Ovary (tissue), 9 donors: ENCODE measurements around the gene IQCN. TPM values are rescaled to one million over a fixed set of nuclear protein-coding genes. Genes with fewer than 3 reads are reported as not detected.

Experiments
- DNase-seq, 5 donors: peaks; one replicate each; pipeline ENCODE4 v3.0.0-alpha.2; 2019 to 2020
- H3K27ac ChIP-seq, 2 donors: fragments of 200-600 bp; one replicate each; pipeline versions ENCODE4 v1.5.1 to v1.8.0; 2019 to 2022
- H3K27me3 ChIP-seq: fragments of 200-600 bp; one replicate; pipeline ENCODE4 v1.8.0; 2022
- H3K36me3 ChIP-seq: fragments of 200-600 bp; sonication (generic); one replicate; pipeline ENCODE4 v1.5.1; 2019
- H3K4me1 ChIP-seq: one replicate; pipeline ENCODE4 v1.8.1; 2013; ENCODE audit warnings: mild to moderate bottlenecking, moderate library complexity; ENCODE audit not compliant: insufficient read depth
- H3K4me3 ChIP-seq: fragments of 200-600 bp; sonication (generic); one replicate; pipeline ENCODE4 v1.5.1; 2017
- H3K9me3 ChIP-seq, 2 donors: fragments of 200-600 bp in 1 of 2; sonication (generic) in 1 of 2; one replicate each; pipeline versions ENCODE4 v1.5.1 to v1.8.1; 2013 to 2019; ENCODE audit warnings: mild to moderate bottlenecking in 1 of 2, moderate library complexity in 1 of 2
- EP300 ChIP-seq: sonication (generic); formaldehyde crosslinking; IDR thresholded peaks from one replicate; pipeline ENCODE4 v1.6.1; 2017; ENCODE audit warnings: antibody characterized with exemption
- POLR2A ChIP-seq: fragments of 450-650 bp; IDR thresholded peaks from one replicate; pipeline ENCODE4 v1.6.1; 2017; ENCODE audit warnings: antibody characterized with exemption, mild to moderate bottlenecking, moderate library complexity
- WGBS, 3 donors: extraction: QIAGEN DNeasy Blood & Tissue Kit in 1 of 3; methylation state at CpG; one replicate each; pipeline versions ENCODE4 v1.1.5 to v1.1.7; 2013 to 2017; 5-methylcytosine and 5-hydroxymethylcytosine counted together
- intact Hi-C, 4 donors: fragments of 100-400 bp; cut with DNase I; formaldehyde crosslinking; loops; one replicate each; pipeline versions ENCODE4 v1.11.0 to v1.15.1; 2022 to 2023
- polyA plus RNA-seq, 2 donors: library from polyadenylated mRNA; stranded (reverse); fragments of 200-250 nt in 1 of 2; fragments of 350-450 nt in 1 of 2; fragmentation: Illumina TruSeq in 1 of 2; extraction: RNeasy Lipid Tissue Mini Kit (QIAGEN cat#74804) in 1 of 2; gene quantifications; one replicate each; pipeline ENCODE4 v1.2.3, GENCODE V29; 2013 to 2014
- total RNA-seq, 7 donors: library from RNA; depleted of rRNA in 2 of 7; stranded (reverse); fragments of >200 nt in 2 of 7; fragmentation: NEBNext Ultra II Directional in 3 of 7; extraction: Animal tissue kit (Norgen Biotek cat#: 25700) in 3 of 7; gene quantifications; one replicate each; pipeline versions ENCODE4 v1.1.0 to v1.2.4, GENCODE V29; 2016 to 2023
- TF ChIP-seq, protein P1 (sequence below), 3 donors: fragments of 450-650 bp in 2 of 3; fragments of 200-600 bp in 1 of 3; IDR thresholded peaks; one replicate each; pipeline versions ENCODE4 v1.5.1 to v1.8.0; 2016 to 2022; ENCODE audit warnings: antibody characterized with exemption in 3 of 3, mild to moderate bottlenecking in 1 of 3
- donor health status: DM: no; HTN: no; CAD: no; lungs with moderate emphysema.
- donor health status: DM: no; HTN: no; CAD: no.
- donor health status: Bipolar disorder and iron deficiency.
- donor health status: DM: yes; HTN: yes; CAD: no.
- donor health status: DM: no; HTN: no; CAD: no.
- donor health status: DM: yes; HTN: yes; CAD: no.

IQCN gene
- total and polyA plus RNA-seq, 9 donors: 2.5 to 18.4 (median 10.8) TPM

DNA sequence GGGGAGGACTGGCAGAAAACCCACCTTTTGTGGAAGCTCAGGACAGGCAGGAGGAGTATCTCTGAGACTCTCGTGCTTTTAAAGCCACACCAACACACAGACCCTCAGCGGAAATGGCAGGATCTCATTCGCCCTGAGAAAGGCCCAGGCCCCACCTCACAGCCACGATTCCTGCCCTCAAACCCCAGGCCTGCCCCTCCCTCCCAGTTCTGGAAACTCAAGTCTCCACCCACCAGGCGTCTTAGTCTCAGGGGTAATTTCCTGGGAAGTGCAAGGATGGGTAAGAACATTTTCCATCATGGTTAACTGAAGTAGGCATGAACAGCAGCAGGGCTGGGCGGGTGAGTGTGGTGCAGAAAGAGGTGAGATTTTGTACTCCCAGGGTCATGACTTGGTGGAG, 40.1 kb downstream of the IQCN start:
- H3K27ac ChIP-seq: no peak overlapping the region
- no peak for DNase-seq
- H3K4me3 ChIP-seq: no peak overlapping the region
- WGBS, 3 donors: 22 to 30% (median 25%) methylated on average over 6 of the region's 6 CpGs
- TF ChIP-seq, protein P1, sequence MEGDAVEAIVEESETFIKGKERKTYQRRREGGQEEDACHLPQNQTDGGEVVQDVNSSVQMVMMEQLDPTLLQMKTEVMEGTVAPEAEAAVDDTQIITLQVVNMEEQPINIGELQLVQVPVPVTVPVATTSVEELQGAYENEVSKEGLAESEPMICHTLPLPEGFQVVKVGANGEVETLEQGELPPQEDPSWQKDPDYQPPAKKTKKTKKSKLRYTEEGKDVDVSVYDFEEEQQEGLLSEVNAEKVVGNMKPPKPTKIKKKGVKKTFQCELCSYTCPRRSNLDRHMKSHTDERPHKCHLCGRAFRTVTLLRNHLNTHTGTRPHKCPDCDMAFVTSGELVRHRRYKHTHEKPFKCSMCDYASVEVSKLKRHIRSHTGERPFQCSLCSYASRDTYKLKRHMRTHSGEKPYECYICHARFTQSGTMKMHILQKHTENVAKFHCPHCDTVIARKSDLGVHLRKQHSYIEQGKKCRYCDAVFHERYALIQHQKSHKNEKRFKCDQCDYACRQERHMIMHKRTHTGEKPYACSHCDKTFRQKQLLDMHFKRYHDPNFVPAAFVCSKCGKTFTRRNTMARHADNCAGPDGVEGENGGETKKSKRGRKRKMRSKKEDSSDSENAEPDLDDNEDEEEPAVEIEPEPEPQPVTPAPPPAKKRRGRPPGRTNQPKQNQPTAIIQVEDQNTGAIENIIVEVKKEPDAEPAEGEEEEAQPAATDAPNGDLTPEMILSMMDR (IDR thresholded peaks at IDR 0.05): no peak
- intact Hi-C loops: no loop called here
- H3K9me3 ChIP-seq: peaks cover 0 to 9% of the 10 kb centered on the region in 2 donors
- H3K36me3 ChIP-seq: no peaks in the 10 kb centered on the region
- H3K27me3 ChIP-seq: no peaks in the 10 kb centered on the region
- H3K4me1 ChIP-seq: peaks cover 2% of the 10 kb centered on the region

- Histone ChIP-seq H3K9me3 (peaks cover 0 to 9% of the 10 kb centered on the region in 2 donors), H3K4me3 (no peak overlapping the region), H3K36me3 (no peaks in the 10 kb centered on the region), H3K27ac (no peak overlapping the region), H3K27me3 (no peaks in the 10 kb centered on the region), H3K4me1 (peaks cover 2% of the 10 kb centered on the region)
- intact Hi-C loops: no loop called here
- TF ChIP-seq, protein P1 (IDR thresholded peaks at IDR 0.05): no peak
- TF ChIP-seq POLR2A: no peak
- no peak for TF ChIP-seq EP300
- DNase-seq: peak in 3 of 5 donors; percentile 28 to 72 (median 57)
- 11 to 19% (median 17%) methylated on average over 36 to 37 of the region's 37 CpGs for WGBS, 3 donors
Observed at GRCh38 chr19:18233224-18233825, 40.9 kb downstream of the IQCN start.

DNA sequence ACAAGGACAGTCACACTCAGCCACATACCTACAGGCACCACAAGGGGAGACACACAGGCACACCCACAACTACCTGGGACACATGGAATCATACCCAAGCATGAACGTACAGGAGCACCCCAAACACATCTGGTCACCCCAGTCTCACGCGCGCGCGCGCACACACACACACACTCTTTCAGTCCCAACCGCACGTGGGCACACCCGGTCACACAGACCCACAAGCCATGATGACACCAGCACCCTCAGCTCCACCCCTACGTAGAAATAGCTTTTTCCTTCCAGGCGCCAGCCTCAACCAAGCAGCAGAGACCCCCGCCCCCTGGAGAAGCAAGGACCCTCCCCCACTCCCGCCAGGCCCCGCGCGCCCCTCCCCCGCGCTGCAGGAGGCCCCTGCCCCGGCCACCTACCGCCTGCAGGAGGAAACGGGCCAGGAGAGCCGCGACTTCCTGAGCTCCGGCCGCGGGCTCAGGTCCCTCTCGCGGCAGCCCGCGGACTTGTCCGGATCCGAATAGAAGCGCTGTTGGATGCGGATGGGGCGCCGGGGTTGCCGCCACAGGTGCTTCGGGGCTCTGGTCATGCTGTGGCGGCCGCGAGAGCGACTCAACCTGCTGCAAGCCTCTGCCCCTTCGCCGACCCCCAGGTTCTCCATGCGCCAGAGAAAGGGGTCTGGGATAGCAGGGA, 41.6 kb downstream of the IQCN start:
- intact Hi-C loops: no loop called here
- no peak for DNase-seq
- Histone ChIP-seq H3K27ac (no peak overlapping the region), H3K4me3 (no peak overlapping the region), H3K9me3 (peaks cover 0 to 9% of the 10 kb centered on the region in 2 donors), H3K36me3 (no peaks in the 10 kb centered on the region), H3K4me1 (peaks cover 2% of the 10 kb centered on the region), H3K27me3 (no peaks in the 10 kb centered on the region)
- WGBS, 3 donors: 2 to 4% (median 3%) methylated on average over 25 to 46 of the region's 46 CpGs
- TF ChIP-seq EP300: no peak
- TF ChIP-seq POLR2A: no peak
- TF ChIP-seq, protein P1 (IDR thresholded peaks at IDR 0.05): no peak

GRCh38 chr19:18231775-18232174, 42.5 kb downstream of the IQCN start:
- peaks cover 2% of the 10 kb centered on the region for H3K4me1 ChIP-seq
- peaks cover 0 to 9% of the 10 kb centered on the region in 2 donors for H3K9me3 ChIP-seq
- TF ChIP-seq EP300: no peak
- TF ChIP-seq, protein P1 (IDR thresholded peaks at IDR 0.05): no peak
- no peak for TF ChIP-seq POLR2A
- WGBS, 3 donors: 14 to 19% (median 14%) methylated on average over 4 of the region's 4 CpGs
- no peak overlapping the region for H3K27ac ChIP-seq
- no peaks in the 10 kb centered on the region for H3K36me3 ChIP-seq
- no peak overlapping the region for H3K4me3 ChIP-seq
- intact Hi-C loops: no loop called here
- no peak for DNase-seq
- no peaks in the 10 kb centered on the region for H3K27me3 ChIP-seq
